ENCODE results near the gene LDHAL6B.
A peak's percentile ranks its signal among the peaks of the same experiment; 100 is the strongest.

GRCh38 chr15:59256482-59256881 lies 49.8 kb downstream of the LDHAL6B start:
- TF ChIP-seq POLR2AphosphoS5 (IDR thresholded peaks at IDR 0.05; ENCODE audit: low read depth, low read length) (peak; percentile 12; the same call in 1 of the 2 replicates), POLR2A (IDR thresholded peaks at IDR 0.05; ENCODE audit: low read depth, low read length) (no peak), POU2F2 (IDR thresholded peaks at IDR 0.05; ENCODE audit: low read depth, low read length) (no peak), TAF1 (IDR thresholded peaks at IDR 0.05; ENCODE audit: low read depth, low read length) (no peak)
